HG03575 (cell line): ENCODE results near the gene KIF1B.
"Not testable (repeated sequence)": the region's sequence is repeated elsewhere in the genome, so short reads cannot be mapped to it uniquely, and the experiment has no call there.

Experiments
- ATAC-seq: cut with Tn5 transposase; IDR thresholded peaks from one replicate; pipeline ENCODE4 v1.9.1; 2021; ENCODE audit not compliant: unreplicated experiment, insufficient number of reproducible peaks, low FRiP score; ENCODE audit errors: extremely low read depth

KIF1B gene

GRCh38 chr1:10188133-10188650 is 22.2 kb upstream of the KIF1B start:
- ATAC-seq, result no peak

DNA sequence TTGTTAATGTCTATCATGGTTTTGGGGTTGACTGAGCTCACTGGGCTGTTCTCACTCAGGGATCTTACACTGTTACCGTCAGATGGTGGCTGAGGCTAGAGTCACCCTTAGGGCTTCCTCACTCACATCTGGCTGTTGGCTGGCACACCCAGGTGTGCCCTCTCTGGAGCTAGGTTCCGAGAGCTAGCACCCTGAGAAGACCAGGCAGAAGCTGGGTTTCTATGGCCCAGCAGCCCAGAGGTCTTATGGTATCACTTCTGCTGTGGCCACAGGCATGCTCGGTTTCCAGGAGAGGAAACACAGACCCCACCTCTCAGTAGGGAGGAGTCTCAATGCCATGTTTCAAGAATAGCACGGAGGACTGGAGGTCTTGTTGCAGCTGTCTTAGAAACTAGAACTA is 20.7 kb upstream of the KIF1B start:
- no peak for ATAC-seq

GRCh38 chr1:10192263-10192662 is 18.1 kb upstream of the KIF1B start:
- ATAC-seq, result no peak

GRCh38 chr1:10193288-10193687 is 17.1 kb upstream of the KIF1B start:
- no peak for ATAC-seq

DNA sequence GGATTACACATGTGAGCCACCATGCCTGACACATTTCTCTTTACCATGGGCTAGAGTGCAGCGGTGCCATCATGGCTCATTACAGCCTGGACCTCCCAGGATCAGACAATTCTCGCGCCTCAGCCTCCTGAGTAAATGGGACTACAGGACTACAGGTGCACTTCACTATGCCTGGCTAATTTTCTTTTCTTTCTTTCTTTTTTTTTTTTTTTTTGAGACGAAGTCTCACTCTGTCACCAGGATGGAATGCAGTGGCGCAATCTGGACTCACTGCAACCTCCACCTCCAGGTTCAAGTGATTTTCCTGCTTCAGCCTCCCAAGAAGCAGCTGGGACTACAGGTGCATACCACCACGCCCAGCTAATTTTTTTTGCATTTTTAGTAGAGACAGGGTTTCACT is 14.8 kb upstream of the KIF1B start:
- ATAC-seq, result no peak

DNA sequence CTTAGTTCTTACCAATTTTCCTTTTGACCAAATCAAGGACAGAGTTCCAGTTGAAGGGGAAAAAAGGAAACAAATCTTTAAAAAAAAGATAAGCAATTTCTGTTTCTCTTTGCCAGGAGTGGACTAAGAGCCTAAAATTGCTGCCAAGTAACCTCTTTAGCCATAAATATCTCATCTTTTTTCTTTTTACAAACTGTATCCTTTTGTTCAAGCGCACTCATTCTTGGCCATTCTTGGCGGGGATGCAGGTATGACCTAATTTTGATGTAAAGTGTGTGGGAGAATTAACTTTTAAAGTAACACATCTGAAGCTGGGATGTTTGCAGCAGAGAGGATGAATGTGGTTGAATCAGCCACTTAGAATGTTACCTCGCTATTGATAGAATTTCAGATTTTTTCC is 13.4 kb upstream of the KIF1B start:
- no peak for ATAC-seq

DNA sequence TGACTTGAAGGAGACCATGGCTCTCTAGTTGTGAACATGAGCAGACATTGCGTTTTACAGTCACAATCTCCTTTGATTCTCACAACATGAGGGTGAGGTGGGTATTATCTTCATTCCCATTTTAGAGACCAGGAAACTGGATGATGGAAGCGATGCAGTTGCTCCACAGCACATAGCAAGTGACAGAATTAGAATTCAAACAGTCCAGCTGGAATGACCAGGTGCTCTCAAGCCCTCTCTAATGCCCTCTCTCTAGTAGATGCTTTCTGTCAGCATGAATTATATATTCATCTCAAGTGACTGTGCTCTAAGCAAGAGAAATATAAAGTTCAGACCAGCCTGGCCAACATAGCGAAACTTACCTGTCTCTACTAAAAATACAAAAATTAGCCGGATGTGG is 9.8 kb upstream of the KIF1B start:
- no peak for ATAC-seq

- ATAC-seq, result no peak
Measured at GRCh38 chr1:10204003-10204642, 6.2 kb upstream of the KIF1B start.

GRCh38 chr1:10205206-10205605 is 5.2 kb upstream of the KIF1B start:
- ATAC-seq, result not testable (repeated sequence)

DNA sequence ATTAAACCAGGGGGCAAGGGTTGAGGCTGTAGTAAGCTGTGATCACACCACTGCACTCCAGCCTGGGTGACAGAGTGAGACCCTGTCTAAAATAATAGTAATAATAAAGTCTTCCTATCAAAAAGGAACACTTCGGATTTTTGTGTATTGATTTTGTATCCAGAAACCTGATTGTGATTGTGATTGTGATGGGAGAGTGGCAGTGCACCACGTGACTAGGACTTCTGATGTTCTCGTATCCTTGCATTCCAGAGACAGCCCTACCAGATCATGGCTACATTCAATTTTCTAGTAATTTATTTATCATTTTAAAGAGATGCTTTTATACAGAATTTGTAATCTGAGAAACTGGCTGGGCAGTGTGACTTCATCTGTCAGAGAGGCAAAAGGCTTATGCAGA is 2.6 kb upstream of the KIF1B start:
- no peak for ATAC-seq

GRCh38 chr1:10208537-10208936 is 1.8 kb upstream of the KIF1B start:
- ATAC-seq, result no peak

DNA sequence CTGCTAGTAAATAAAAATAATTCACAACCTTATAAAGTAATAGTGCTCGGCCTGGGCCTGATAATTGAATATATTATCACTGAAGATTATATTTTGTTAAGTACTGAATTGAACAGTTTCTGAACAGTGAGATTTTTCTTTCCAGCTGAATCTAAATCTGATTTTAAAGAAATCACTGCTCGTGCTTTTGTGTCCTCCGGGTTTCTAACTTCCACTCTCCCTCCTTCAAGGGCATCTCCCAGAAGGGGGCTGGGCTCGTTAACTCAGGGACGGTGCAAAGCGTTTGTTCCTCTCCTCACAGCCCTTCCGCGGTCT is 823 bp upstream of the KIF1B start:
- no peak for ATAC-seq

DNA sequence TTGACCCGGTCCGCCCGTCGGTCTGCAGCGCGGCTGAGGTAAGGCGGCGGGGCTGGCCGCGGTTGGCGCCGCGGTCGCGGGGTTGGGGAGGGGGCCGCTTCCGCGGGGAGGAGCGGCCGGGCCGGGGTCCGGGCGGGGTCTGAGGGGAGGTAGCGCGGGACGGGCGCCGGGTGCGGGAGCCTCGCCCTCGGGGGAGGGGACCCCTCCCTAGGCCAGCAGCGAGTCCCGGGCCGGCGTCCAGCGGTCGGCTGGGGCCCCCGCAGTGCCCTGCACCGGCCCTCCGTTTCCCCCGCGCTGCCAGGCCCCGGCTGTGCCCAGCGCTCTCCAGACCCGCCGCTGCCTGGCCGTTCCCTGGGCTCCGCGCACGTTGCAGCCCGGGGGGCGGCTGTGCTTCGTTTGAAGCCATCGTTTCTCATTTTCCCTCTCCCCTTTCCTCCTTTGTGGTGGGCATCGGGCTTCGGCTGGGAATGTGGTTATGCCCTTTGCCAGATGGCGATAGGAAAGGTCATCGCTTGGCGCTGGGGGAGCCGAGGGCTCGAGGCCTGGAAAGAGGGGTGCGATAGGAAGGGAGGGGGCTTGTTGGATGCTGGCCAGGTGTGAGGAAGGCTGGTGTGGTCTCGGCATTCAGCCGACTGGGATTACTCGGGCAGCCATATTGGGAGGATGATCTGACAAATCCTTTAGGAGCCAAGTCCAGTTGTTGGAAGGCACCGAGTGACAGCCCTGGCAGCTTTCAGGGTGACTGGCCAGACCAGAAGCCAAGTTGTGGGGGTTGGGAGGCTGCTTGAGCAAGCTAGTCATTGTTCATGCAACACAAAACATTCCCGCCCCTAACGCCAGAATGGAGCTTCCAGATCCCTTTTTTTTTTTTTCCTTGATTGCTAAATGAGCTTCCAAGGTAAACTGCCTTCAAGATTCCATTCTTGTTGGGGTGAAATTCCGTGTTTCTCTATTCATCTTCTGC is 753 bp downstream of the KIF1B start:
- no peak for ATAC-seq

- no peak for ATAC-seq
Measured at GRCh38 chr1:10211805-10212410, 1.5 kb downstream of the KIF1B start.

DNA sequence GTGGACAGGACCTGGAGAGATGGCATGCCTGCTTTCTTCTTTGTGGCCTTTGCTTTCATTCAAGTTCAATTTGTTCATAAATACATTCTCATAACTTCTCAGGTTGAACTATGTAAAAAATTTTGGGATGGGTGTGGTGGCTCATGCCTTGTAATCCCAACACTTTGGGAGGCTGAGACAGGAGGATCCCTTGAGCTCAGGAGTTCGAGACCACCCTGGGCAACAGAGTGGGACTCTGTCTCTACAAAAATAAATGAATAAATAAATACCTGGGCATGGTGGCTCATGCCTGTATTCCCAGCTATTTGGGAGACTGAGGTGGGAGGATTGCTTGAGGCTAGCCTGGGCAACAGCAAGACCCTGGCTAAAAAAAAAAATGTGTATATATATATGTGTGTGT is 2.1 kb downstream of the KIF1B start:
- ATAC-seq, result no peak

DNA sequence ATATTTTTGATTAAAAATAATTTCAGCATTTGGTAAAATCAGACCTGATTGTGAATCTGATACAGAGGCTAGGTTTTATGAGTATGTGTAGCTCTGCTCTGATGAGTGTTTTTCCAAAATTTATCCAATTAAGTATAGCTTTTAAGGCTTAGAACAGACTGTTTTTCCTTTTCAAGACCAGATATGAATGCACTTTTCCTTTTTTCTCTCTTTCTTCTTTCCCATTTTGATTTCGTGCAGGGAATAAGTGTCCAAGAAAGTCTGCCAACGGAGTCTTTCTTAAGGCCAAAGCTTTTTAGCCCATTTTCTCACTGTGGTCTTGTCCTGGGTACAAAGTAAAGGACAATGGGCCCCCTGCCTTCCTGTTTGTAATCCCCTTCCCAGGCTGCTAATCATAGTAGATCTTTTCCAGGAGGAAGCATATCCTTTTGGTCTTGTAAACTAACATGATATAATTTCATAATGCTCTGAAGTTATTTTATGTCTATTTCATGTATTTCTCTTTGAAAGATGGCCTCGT is 2.9 kb downstream of the KIF1B start:
- ATAC-seq, result no peak

DNA sequence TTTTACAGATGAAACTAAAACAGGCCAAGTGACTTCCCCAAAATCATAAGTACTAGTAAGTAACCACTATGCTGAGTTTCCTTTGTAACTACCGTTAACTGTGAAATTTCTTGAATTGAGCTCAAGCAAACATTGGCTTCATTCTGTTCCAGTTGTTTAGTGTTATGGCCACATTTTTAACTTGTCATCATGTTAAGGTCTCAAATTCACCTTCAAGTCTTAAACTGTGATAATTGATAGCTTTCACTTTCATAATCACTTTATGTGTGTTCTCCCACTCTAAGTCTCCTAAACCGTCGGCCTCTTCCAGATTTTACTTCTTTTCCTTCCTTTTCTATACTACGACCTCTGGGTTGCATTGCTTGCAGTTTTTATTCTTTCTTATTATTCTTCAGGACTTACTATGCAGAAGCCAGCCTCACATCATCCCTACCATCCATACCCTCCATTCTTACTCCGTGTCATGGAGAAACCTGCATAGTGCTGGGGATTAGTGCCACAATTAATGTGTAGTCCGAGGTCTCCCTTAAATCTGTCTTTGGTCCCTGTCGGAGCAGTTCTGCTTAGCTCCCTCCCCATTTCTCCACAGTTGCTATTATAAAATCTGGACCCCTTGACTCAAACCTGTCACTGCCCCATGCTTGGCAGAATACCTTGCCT is 5.8 kb downstream of the KIF1B start:
- ATAC-seq, result no peak

- ATAC-seq, result no peak
Measured at GRCh38 chr1:10217748-10218441, 7.5 kb downstream of the KIF1B start.

GRCh38 chr1:10220200-10220599 is 9.8 kb downstream of the KIF1B start:
- no peak for ATAC-seq
